ENCODE results near the gene CRACR2B. TPM values are rescaled to one million over a fixed set of nuclear protein-coding genes. Genes with fewer than 3 reads are reported as not detected.

CRACR2B gene
- total and polyA plus RNA-seq, 2 of the 8 experiments (the other 6 are each of a cell fraction or from before 2014, with no cell fraction given), result 18.2 to 26.4 TPM

GRCh38 chr11:828506-829175 lies 922 bp downstream of the CRACR2B start:
- CTCF ChIA-PET (ENCODE audit: partially characterized antibody), result interaction anchor here (1.4 to 3.5 kb wide), 6 partner anchors 11 to 30 kb away, joined by 3 to 26 read pairs (median 6); partner anchors contain the start of genes POLR2L and TSPAN4
- H3K27ac ChIP-seq (ENCODE audit: low read depth, low read length), result no peak overlapping the region

More at GRCh38 chr11:828506-829175, 922 bp downstream of the CRACR2B start:
- no peaks in the 10 kb centered on the region for H3K9me3 ChIP-seq (ENCODE audit: insufficient read depth in 2 of 2, low read depth in 1 of 2, low read length in 1 of 2)
- 59% methylated on average over 20 of the region's 21 CpGs; no CpG with 5 or more reads in 1 of the 2 experiments for WGBS, 2 experiments (ENCODE audit: extremely low coverage in 1 of 2, insufficient coverage in 1 of 2, insufficient read length in 1 of 2, insufficient replicate concordance in 2 of 2, low coverage in 1 of 2, low lambda C conversion rate in 2 of 2, missing lambda C conversion rate in 1 of 2)
- peak overlapping the region; percentile 92; the same call in 1 of the 2 replicates for H2BK12ac ChIP-seq (ENCODE audit: low read depth, low read length)
- H4K5ac ChIP-seq (ENCODE audit: insufficient read length, low read depth, low read length), result peak overlapping the region; percentile 20
- no peak overlapping the region for H3K56ac ChIP-seq (replicated peaks; ENCODE audit: insufficient read length, low read depth, low read length)
- peak overlapping the region; percentile 49; the same call in 1 of the 2 replicates for H2AK5ac ChIP-seq (ENCODE audit: low read depth, low read length)
- peak overlapping the region; percentile 37 for H4K91ac ChIP-seq (replicated peaks; ENCODE audit: insufficient read length, low read length)
- H3K4me3 ChIP-seq (ENCODE audit: extremely low read depth in 1 of 4, insufficient read depth in 2 of 4, low read depth in 3 of 4, low read length in 4 of 4), result peak overlapping the region in 2 of 4 experiments; percentile 62 to 74; a peak in 4 of 8 replicates
- peaks cover 33% of the 10 kb centered on the region for H3K23me2 ChIP-seq (ENCODE audit: low read depth, low read length)
- POLR2A ChIA-PET (ENCODE audit: partially characterized antibody), result interaction anchor here (0.9 to 53.0 kb wide), 4 partner anchors 2 to 81 kb away, joined by 3 to 1917 read pairs (median 960); partner anchors contain the start of genes CD151, CEND1, CRACR2B and PIDD1
- H2BK20ac ChIP-seq (ENCODE audit: low read length), result peak overlapping the region; percentile 61; the same call in 1 of the 2 replicates
- no peaks in the 10 kb centered on the region for H3K79me2 ChIP-seq (ENCODE audit: control insufficient read depth in 1 of 2, insufficient read depth in 2 of 2, low read length in 2 of 2)
- peak overlapping the region; percentile 95 for H3K18ac ChIP-seq (ENCODE audit: extremely low read depth, low read length)
- H3K4me2 ChIP-seq (ENCODE audit: insufficient read depth in 1 of 2, low read depth in 2 of 2, low read length in 2 of 2), result peak overlapping the region; percentile 84 to 98
- H3K27me3 ChIP-seq (replicated peaks in 1 of 4; ENCODE audit: control insufficient read depth in 3 of 4, extremely low read depth in 1 of 4, insufficient read depth in 3 of 4, low read length in 3 of 4), result peaks cover 6 to 41% (median 31%) of the 10 kb centered on the region in 4 experiments
- H3K14ac ChIP-seq (ENCODE audit: insufficient read length), result no peak overlapping the region
- peaks cover 0 to 10% (median 1%) of the 10 kb centered on the region in 4 experiments; a peak in 1 of 8 replicates for H3K36me3 ChIP-seq (ENCODE audit: control insufficient read depth in 2 of 4, insufficient read depth in 4 of 4, low read length in 3 of 4)
- H2AFZ ChIP-seq (ENCODE audit: low read length), result no peak overlapping the region
- no peak overlapping the region for H4K8ac ChIP-seq (ENCODE audit: extremely low read depth, insufficient read depth, low read length)
- H3K4ac ChIP-seq (replicated peaks; ENCODE audit: insufficient read length, low read depth, low read length), result peak overlapping the region; percentile 48
- no peak overlapping the region for H2BK120ac ChIP-seq (replicated peaks; ENCODE audit: low read depth, low read length)
- DNase-seq (ENCODE audit: low read depth in 1 of 2, low spot score in 2 of 2) (no peak), FAIRE-seq (no peak)
- H4K20me1 ChIP-seq (replicated peaks in 1 of 2; ENCODE audit: control insufficient read depth in 1 of 2, insufficient read depth in 2 of 2, low read length in 2 of 2), result peaks cover 2 to 8% of the 10 kb centered on the region in 2 experiments
- peak overlapping the region; percentile 85; the same call in 1 of the 2 replicates for H2BK5ac ChIP-seq (ENCODE audit: low read depth, low read length)
- peak overlapping the region in 1 of 4 experiments; percentile 5; a peak in 1 of 7 replicates for H3K9ac ChIP-seq (replicated peaks in 1 of 4; ENCODE audit: extremely low read depth in 1 of 4, low read depth in 3 of 4, low read length in 3 of 4)
- no peaks in the 10 kb centered on the region; the same call in 1 of the 2 replicates for H3K79me1 ChIP-seq (ENCODE audit: low read depth, low read length)
- no peak for TF ChIP-seq NRF1 (IDR thresholded peaks at IDR 0.05; ENCODE audit: low read depth, low read length)
- TF ChIP-seq ASH2L (IDR thresholded peaks at IDR 0.05; ENCODE audit: low read length), result no peak
- no peak for TF ChIP-seq BACH1 (IDR thresholded peaks at IDR 0.05; ENCODE audit: low read length)
- TF ChIP-seq SRF (IDR thresholded peaks at IDR 0.05; ENCODE audit: low read depth, low read length), result no peak
- no peak for TF ChIP-seq BRCA1 (IDR thresholded peaks at IDR 0.05; ENCODE audit: low read depth, low read length)
- no peak for TF ChIP-seq SP2 (IDR thresholded peaks at IDR 0.05; ENCODE audit: low read length)
- no peak for TF ChIP-seq TAF7 (optimal IDR thresholded peaks at IDR 0.05; ENCODE audit: borderline replicate concordance, low read depth, low read length)
- H3K23ac ChIP-seq (ENCODE audit: insufficient read length), result no peak overlapping the region
- peak overlapping the region; percentile 92 for H2BK15ac ChIP-seq (ENCODE audit: low read length)
- H3K4me1 ChIP-seq (replicated peaks in 1 of 4; ENCODE audit: control insufficient read depth in 3 of 4, insufficient read depth in 4 of 4, low read length in 3 of 4), result peaks cover 0 to 47% (median 40%) of the 10 kb centered on the region in 4 experiments; a peak in 6 of 7 replicates

All from H1 (cell line).